HG02623 (cell line): ENCODE results near the gene LMTK3.

Source experiments
- ATAC-seq: cut with Tn5 transposase; IDR thresholded peaks from one replicate; pipeline ENCODE4 v1.9.1; 2021; ENCODE audit warnings: moderate library complexity; ENCODE audit not compliant: unreplicated experiment

The LMTK3 gene, protein sequence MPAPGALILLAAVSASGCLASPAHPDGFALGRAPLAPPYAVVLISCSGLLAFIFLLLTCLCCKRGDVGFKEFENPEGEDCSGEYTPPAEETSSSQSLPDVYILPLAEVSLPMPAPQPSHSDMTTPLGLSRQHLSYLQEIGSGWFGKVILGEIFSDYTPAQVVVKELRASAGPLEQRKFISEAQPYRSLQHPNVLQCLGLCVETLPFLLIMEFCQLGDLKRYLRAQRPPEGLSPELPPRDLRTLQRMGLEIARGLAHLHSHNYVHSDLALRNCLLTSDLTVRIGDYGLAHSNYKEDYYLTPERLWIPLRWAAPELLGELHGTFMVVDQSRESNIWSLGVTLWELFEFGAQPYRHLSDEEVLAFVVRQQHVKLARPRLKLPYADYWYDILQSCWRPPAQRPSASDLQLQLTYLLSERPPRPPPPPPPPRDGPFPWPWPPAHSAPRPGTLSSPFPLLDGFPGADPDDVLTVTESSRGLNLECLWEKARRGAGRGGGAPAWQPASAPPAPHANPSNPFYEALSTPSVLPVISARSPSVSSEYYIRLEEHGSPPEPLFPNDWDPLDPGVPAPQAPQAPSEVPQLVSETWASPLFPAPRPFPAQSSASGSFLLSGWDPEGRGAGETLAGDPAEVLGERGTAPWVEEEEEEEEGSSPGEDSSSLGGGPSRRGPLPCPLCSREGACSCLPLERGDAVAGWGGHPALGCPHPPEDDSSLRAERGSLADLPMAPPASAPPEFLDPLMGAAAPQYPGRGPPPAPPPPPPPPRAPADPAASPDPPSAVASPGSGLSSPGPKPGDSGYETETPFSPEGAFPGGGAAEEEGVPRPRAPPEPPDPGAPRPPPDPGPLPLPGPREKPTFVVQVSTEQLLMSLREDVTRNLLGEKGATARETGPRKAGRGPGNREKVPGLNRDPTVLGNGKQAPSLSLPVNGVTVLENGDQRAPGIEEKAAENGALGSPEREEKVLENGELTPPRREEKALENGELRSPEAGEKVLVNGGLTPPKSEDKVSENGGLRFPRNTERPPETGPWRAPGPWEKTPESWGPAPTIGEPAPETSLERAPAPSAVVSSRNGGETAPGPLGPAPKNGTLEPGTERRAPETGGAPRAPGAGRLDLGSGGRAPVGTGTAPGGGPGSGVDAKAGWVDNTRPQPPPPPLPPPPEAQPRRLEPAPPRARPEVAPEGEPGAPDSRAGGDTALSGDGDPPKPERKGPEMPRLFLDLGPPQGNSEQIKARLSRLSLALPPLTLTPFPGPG (N-terminal part only)

DNA sequence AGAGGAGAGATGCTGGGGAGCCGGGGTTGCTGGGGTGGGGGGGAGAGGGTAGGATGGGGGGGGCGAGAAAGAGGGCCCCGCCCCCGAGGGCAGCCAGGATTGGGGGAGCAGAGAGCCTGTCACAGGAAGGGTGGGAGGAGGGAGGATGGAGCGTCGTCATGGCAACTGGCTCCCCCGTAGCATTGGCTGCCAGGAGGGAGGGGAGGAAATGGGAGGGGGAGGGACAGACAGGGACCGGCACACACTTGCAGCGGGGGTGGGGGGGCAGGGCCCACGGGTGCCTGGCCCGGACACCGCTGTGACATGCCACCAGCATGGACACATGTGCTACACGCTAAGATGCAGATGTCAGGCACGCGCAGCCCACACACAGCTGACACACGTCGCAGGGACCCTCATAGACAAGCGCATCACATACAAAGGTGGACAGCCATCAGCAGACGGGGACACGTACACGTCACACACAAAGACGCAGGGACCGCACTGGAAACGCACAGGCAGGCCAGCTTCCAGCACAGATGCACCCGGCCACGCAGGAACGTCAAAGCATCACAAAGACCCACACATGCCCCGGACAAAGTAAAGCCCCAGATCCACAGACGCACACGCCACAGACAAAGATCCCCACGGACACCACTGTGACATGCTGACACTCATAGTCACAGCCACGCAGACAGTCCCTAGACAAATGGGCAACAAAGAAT, at the start of gene LMTK3:
TSS of gene LMTK3 (minus strand) at position 36 of the 704 bp plus-strand sequence. CDS start 259 bp downstream, outside the sequence.
- ATAC-seq = no peak

GRCh38 chr19:48561412-48561811, 49.8 kb upstream of the LMTK3 start:
- no peak for ATAC-seq

DNA sequence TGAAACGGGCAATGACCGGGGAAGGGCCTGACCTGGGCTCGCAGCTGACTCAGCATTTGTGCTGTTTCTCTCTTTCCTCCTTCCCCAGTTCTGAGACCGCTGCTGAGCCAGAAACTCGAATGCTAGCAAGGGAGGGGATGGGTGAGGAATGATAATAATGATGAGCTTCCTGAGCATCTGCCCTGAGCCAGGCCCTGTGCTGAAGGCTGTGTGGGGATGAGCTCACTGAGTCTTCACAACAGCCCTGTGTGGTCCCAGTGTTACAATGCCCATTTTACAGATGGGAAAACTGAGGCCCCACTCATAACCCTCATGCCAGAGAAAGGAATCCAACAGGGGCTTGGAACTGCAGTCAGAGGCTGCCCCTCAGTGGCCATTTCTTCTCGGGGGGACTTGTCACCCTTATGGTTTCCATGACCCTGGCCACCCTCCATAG, 48.5 kb upstream of the LMTK3 start:
- no peak for ATAC-seq

DNA sequence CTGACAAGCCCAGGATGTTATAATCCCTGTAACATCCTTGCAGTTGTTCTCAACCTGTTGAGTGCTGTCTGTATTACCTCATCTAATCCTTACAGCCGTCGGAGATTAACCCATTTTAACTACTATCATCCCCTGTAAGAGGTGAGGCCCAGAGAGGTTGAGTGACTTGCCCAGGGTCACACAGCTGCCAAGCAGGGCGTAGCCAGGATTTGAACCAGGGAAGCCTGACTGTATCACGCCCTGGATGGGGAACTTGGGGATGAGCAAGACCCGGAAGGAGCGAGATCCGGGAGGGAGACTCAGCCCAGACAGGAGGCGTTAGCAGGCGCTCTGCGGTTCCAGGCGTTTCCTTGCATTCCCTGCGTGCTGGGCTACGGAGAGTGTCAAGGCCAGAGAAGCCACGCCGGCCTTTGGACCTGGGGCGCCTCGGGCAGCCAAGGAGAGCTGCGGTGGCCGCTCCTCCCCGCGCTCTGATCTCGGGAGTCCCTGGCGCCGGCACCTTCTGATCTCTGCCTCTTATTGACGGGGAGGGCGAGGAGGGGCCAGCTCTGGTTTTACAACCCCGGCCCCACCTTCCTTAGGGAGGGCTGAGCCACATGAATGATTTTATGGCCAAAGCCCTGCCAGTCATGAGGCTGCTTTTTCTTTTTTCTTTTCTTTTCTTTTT, 46.5 kb upstream of the LMTK3 start:
- no peak for ATAC-seq

GRCh38 chr19:48556825-48557224, 45.2 kb upstream of the LMTK3 start:
- no peak for ATAC-seq

DNA sequence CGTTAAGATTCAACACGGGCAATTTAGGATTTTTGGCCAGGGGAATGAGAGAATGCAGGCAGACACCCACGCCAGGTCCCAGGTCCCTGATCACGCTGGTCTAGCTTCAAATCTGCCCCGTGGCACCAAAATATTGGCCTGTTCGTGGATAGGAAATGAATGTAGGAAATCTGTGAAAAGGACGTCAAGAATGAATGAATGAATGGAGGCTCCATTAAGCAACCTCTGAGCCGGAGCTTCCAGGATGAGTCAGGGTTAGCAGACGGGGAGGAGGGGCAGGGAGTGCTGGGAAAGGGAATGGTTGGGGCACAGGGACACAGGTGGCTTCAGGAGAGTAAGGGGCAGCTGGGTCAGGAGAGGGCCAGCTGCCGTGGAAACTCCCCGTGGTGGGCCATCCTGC, 44.5 kb upstream of the LMTK3 start:
- no peak for ATAC-seq

DNA sequence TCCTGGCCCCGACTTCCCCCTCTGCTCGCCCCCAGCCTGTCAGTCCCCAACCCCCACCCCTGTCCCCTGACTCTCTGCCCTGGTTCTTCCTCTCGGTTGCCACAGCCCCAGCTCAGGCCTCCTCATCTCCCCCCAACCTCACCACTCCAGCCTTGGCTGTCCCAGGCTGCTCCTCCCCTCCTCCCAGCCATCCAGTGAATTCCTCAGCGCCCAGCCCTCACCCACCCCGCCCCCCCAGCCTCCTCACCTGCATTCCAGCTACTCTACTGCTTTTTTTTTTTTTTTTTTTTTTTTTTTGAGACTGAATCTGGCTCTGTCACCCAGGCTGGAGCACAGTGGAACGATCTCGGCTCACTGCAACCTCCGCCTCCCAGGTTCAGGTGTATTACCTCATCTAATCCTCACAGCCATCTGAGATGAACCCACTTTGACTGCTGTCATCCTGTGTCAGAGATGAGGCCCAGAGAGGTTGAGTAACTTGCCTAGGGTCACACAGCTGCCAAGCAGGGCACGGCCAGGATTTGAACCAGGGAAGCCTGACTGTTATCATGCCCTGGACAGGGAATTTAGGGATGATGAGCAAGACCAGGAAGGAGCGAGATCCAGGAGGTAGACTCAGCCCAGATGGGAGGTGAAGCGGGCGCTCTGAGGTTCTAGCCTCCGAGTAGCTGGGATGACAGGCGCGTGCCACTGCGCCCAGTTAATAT, 42.9 kb upstream of the LMTK3 start:
- ATAC-seq = no peak

DNA sequence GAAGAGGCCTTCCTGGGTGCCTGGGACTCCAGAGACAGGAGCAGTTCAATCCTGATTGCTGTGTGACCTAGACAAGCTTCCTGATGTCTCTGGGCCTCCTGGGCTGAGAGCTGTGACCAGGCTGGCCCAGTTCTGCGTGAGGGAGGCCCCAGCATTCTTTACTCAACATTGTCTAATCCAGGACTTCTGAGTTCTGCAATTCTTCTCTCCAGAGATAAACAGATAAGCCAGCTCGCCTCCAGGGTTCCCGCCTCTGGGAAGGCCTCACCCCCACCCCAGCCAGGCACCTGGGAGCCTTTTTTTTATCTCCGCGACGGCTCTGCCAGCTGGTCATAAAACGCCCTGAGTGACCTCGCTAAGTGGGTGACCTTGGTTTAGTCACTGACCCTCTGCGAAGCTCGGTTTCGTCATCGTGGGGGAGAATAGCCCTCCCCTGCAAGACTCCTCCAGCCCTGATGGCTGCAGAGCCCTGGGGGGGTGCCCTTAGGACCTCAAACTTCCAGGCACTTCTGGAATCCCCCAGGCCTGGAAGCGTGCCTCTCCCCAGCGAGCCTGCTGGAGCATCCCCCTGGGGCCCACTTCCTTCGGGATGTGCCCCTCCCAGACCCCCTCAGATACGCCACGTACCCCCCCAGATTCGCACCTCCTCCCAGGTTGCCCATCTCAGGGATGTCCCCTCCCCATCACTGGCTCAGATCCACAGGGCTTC, 42.2 kb upstream of the LMTK3 start:
- ATAC-seq = no peak

DNA sequence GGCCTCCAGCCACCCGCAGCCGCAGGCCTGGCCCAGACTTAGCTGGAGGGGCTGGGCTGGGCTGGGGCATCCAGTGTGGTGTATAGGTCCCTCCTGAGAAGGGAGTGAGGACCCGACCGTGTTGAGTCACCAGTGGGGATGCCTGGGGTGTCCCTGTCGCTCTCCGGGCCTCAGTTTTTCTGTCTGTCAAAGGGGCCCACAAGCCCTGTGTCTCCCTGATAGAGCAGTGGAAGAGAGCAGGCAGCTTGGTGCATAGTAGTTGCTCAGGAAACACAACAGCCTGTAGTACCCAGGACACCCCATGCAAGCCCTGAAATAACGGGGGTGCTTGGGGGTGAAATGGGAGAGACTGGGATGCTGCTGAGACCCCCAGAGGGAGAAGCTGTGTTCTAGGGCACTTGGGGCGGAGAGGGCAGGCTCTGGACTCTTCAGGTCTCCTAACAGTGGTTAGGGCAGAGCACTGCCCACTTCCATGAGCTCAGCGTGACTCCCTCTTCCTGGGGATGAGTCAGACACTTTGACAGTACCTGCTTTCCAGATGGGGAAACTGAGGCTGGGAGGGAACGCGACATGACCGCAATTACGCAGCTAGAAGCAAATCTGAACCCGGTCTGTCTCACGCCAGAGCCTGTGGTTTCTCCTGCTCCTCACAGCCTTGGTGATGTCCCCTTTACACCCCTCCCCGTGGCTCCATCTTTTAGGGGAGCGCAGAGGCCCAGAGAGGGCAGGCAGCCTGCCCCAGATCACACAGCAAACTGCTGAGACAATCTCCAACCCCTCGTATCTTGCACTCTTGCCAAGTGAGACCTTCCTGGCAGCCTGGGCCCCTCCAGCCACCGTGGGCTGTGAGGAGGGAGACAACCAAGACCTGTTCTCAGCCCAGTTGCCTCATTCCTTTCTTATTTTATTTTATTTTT, 41.0 kb upstream of the LMTK3 start:
- ATAC-seq = no peak

DNA sequence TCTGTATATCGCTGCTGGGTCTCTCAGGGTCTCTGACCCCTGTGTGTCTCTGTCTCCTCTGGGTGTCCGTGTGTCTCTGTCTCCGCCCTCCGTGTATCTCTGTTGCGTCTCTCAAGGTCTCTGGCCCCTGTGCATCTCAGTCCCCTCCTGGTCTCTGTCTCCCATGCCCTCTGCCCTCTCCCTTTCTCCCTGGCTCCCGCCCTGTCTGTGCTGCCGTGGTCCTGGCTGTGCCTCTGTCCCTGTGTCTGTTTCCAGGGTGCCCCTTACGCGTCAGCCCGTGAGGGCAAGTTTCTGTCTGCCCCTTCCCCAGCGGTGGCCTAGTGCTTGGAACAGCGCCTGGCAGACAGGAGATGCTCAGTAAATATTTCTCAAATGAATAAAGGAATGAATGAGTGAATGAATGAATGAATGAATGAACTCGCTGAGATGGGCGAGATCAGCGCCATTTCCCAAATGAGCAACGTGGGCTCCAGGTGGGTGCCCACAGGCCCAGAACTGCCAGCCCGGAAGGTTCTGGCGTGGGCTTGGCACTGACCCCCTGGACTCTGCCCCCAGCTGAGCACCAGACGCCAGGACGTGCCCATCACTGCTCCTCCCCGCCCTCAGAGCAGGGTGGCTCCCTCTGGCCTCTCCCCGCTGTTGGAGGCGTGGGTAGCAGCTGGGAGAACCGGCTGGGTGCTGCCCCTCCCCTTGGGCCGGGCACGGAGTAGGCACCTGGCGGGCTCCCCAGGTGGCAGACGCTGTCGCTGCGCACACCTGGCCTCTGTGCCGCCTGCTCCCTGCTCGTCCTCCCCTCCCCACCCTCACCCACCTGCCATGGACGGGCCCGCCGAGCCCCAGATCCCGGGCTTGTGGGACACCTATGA, 40.0 kb upstream of the LMTK3 start, which contains the start of gene SULT2B1:
TSS of gene SULT2B1 (plus strand) at position 736 of the 866 bp plus-strand sequence. CDS start at position 817, 81 bp downstream.
- no peak for ATAC-seq

- no peak for ATAC-seq
Measured at GRCh38 chr19:48549380-48549779, 37.7 kb upstream of the LMTK3 start.

- no peak for ATAC-seq
Measured at GRCh38 chr19:48548253-48548911, 36.7 kb upstream of the LMTK3 start.

GRCh38 chr19:48547722-48548121, 36.1 kb upstream of the LMTK3 start:
- ATAC-seq = no peak

DNA sequence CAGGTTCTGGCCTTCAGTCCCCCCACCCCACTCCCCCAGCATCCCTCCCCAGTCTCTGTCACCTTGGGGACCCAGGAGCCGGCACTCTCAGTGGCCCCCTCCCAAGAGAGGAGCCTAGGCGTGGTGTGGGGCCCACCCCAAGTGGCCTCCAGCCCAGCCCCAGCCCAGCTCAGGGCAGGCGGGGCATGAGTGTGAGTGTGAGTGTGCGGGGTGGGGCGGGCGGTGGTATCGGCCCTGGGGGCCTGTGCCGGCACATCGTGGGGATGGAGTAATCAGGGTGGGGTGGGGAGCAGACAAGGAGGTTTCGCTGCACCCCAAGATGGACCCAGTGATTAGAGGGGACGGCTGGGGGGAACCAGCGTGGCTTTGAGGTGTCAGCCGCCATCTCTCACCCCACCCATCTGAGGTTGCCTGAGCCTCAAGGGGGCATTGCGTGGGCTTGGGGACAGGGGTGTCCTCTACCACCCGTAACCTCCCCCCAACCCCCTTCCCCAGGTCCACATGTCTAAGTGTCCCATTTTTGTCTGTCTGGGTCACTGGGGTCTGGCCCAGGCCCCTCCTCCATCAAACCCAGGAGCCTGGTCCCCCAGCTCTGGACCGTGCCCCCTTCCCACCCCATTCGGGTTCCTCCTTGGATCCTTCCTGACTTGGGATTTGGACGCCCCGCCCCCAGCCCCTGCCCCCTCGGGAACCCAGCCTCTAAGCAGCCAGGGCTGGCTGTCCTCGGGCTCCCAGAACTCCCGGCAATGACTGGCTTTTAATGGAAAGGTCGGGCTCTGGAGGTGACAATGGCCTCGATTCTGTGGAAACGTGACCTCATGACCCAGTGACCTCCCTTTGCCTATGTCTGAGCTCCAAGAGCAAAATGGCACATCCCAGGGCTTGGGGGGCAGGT, 33.5 kb upstream of the LMTK3 start:
- ATAC-seq = no peak

- no peak for ATAC-seq
Measured at GRCh38 chr19:48543121-48543710, 31.6 kb upstream of the LMTK3 start.
